HepG2 (cell line): ENCODE data around the gene LEUTX. TPM values are rescaled to one million over a fixed set of nuclear protein-coding genes. Genes with fewer than 3 reads are reported as not detected.

Source experiments
- ATAC-seq: fragments of 200-7000 bp; cut with Tn5 transposase; 3 replicates; pipeline ENCODE4 v1.9.1; 2020; ENCODE audit warnings: mild to moderate bottlenecking, moderate library complexity
- BruUV-seq: library from RNA; stranded (reverse); fragments of 400-500 nt; replicated peaks from 2 replicates; lab custom pipeline; 2021; lab: Mats Ljungman, UMichigan
- CTCF ChIA-PET: fragments of 300-600 bp; formaldehyde crosslinking; extraction: SDS; loops from one replicate; lab custom pipeline; 2021; ENCODE audit warnings: low total read pairs, inconsistent platforms, low intra/inter-chr PET ratio; lab: Yijun Ruan, JAX
- POLR2A ChIA-PET: fragments of 350-600 bp; sonication (Branson Sonifier 250); formaldehyde crosslinking; loops from one replicate; lab custom pipeline; 2020; ENCODE audit warnings: antibody characterized with exemption, inconsistent platforms; lab: Yijun Ruan, JAX
- DNase-seq: peaks from one replicate; pipeline ENCODE4 v3.0.0-alpha.2; 2015; ENCODE audit warnings: low spot score
- FAIRE-seq: peaks from 3 replicates; lab custom pipeline; 2011; peaks lifted over from hg19 to GRCh38; lab: Jason Lieb, UNC
- H2AFZ ChIP-seq: one replicate; pipeline ENCODE4 v1.6.1; 2011; ENCODE audit warnings: low read length, inconsistent platforms
- H3K27ac ChIP-seq: fragments of 300-600 bp; 3 replicates; pipeline ENCODE4 v1.8.0; 2011; ENCODE audit warnings: mixed run types, mild to moderate bottlenecking, mixed read lengths, low read length, inconsistent platforms; ENCODE audit not compliant: insufficient read depth; ENCODE audit errors: extremely low read length
- H3K27me3 ChIP-seq, 2 experiments: fragments of 200-600 bp in 1 of 2; 2 replicates in 1 of 2; 3 replicates in 1 of 2; pipeline versions ENCODE4 v1.6.0 to v1.8.0; 2011; ENCODE audit warnings: low read length in 2 of 2, mild to moderate bottlenecking in 2 of 2, moderate library complexity in 2 of 2, inconsistent platforms in 1 of 2; ENCODE audit not compliant: insufficient read depth in 2 of 2, control insufficient read depth in 1 of 2
- H3K36me3 ChIP-seq, 2 experiments: fragments of 200-600 bp in 1 of 2; replicated peaks in 1 of 2; 2 replicates in 1 of 2; 3 replicates in 1 of 2; pipeline versions ENCODE4 v1.5.1 to v1.8.0; 2011; ENCODE audit warnings: low read length in 2 of 2, inconsistent platforms in 1 of 2; ENCODE audit not compliant: insufficient read depth in 2 of 2, control insufficient read depth in 1 of 2
- H3K4me1 ChIP-seq: 2 replicates; pipeline ENCODE4 v1.5.1; 2012; ENCODE audit warnings: low read length, inconsistent platforms; ENCODE audit not compliant: insufficient read depth
- H3K4me2 ChIP-seq: 2 replicates; pipeline ENCODE4 v1.6.0; 2011; ENCODE audit warnings: low read depth, low read length, inconsistent platforms
- H3K4me3 ChIP-seq, 3 experiments: fragments of 200-600 bp in 1 of 3; sonication (generic), shearing (Covaris generic) in 1 of 3; replicated peaks in 1 of 3; 2 replicates each; pipeline ENCODE4 v1.5.1; 2011 to 2016; ENCODE audit warnings: low read length in 3 of 3, inconsistent platforms in 2 of 3, low read depth in 2 of 3, mild to moderate bottlenecking in 2 of 3, control low read depth in 1 of 3, mixed read lengths in 1 of 3; ENCODE audit not compliant: insufficient read depth in 1 of 3
- H3K79me2 ChIP-seq: one replicate; pipeline ENCODE4 v1.6.1; 2011; ENCODE audit warnings: low read length, inconsistent platforms; ENCODE audit not compliant: insufficient read depth
- H3K9ac ChIP-seq: 2 replicates; pipeline ENCODE4 v1.6.0; 2011; ENCODE audit warnings: mild to moderate bottlenecking, low read depth, low read length, inconsistent platforms; ENCODE audit not compliant: insufficient read depth
- H3K9me3 ChIP-seq: 2 replicates; pipeline ENCODE4 v1.5.1; 2012; ENCODE audit warnings: mild to moderate bottlenecking, low read length
- H4K20me1 ChIP-seq: 2 replicates; pipeline ENCODE4 v1.6.0; 2011; ENCODE audit warnings: inconsistent platforms, mild to moderate bottlenecking, low read length, moderate library complexity; ENCODE audit not compliant: insufficient read depth
- HNRNPLL ChIP-seq: fragments of 200-400 bp; formaldehyde crosslinking; IDR thresholded peaks from 2 replicates; pipeline ENCODE4 v1.6.1; 2017; ENCODE audit warnings: mild to moderate bottlenecking, low read depth, low read length; ENCODE audit not compliant: poor library complexity, severe bottlenecking
- JARID2 ChIP-seq: sonication (generic); formaldehyde crosslinking; IDR thresholded peaks from 2 replicates; pipeline ENCODE4 v1.8.1; 2023; ENCODE audit warnings: missing genetic modification reagents, inconsistent platforms; ENCODE audit not compliant: insufficient replicate concordance
- KDM4B ChIP-seq: sonication (generic); formaldehyde crosslinking; IDR thresholded peaks from 2 replicates; pipeline ENCODE4 v1.4.0; 2020; ENCODE audit warnings: missing genetic modification reagents
- ZBTB34 ChIP-seq: sonication (generic); formaldehyde crosslinking; IDR thresholded peaks from 2 replicates; pipeline ENCODE4 v1.8.0; 2022; ENCODE audit warnings: mild to moderate bottlenecking, missing genetic modification reagents
- ZBTB7A ChIP-seq: sonication (generic); formaldehyde crosslinking; IDR thresholded peaks from 2 replicates; pipeline ENCODE4 v1.8.0; 2022; ENCODE audit warnings: mild to moderate bottlenecking, missing genetic modification reagents
- ZNF547 ChIP-seq: sonication (generic); formaldehyde crosslinking; IDR thresholded peaks from 2 replicates; pipeline ENCODE4 v1.5.1; 2020; ENCODE audit warnings: mild to moderate bottlenecking, missing genetic modification reagents
- ZNF614 ChIP-seq: IDR thresholded peaks from 2 replicates; pipeline ENCODE4 v1.6.1; 2018; ENCODE audit warnings: missing biosample characterization, missing genetic modification reagents, inconsistent platforms, borderline replicate concordance
- WGBS: methylation state at CpG from one replicate; pipeline ENCODE4 v1.1.6; 2017; ENCODE audit warnings: low lambda C conversion rate; 5-methylcytosine and 5-hydroxymethylcytosine counted together
- in situ Hi-C: cut with HindIII; loops from 2 replicates; pipeline ENCODE4 v1.10.0; 2017; ENCODE audit warnings: low pct_unique_long_range_greater_than_20kb; ENCODE audit not compliant: extremely low pct_ligation_motif_present
- intact Hi-C: fragments of 100-400 bp; cut with micrococcal nuclease; formaldehyde crosslinking; loops from one replicate; pipeline ENCODE4 v1.10.0; 2022; ENCODE audit not compliant: unreplicated experiment
- polyA plus RNA-seq, 8 experiments: library from polyadenylated mRNA; depleted of rRNA in 3 of 8; stranded (reverse) in 7 of 8; unstranded in 1 of 8; fragments of >200 nt; fragmentation: Illumina TruSeq in 4 of 8; extraction: Trizol in 4 of 8; gene quantifications; 2 replicates each; pipeline versions ENCODE4 v1.2.1 to v1.2.3, GENCODE V29; 2011 to 2016; ENCODE audit warnings: low read depth in 4 of 8, missing spikeins in 1 of 8, mixed read lengths in 1 of 8; ENCODE audit not compliant: insufficient read depth in 1 of 8
- total RNA-seq, 5 experiments: library from RNA; depleted of rRNA; stranded (reverse); fragments of >200 nt; fragmentation: Illumina TruSeq; extraction: Trizol; gene quantifications; 2 replicates each; pipeline ENCODE4 v1.2.3, GENCODE V29; 2016; ENCODE audit warnings: low read depth in 1 of 5
- TF ChIP-seq, protein P1 (sequence below): sonication (generic); formaldehyde crosslinking; IDR thresholded peaks from 2 replicates; pipeline ENCODE4 v1.4.0; 2020; ENCODE audit warnings: missing genetic modification reagents
- TF ChIP-seq, protein P2 (sequence below): sonication (generic); formaldehyde crosslinking; IDR thresholded peaks from 2 replicates; pipeline ENCODE4 v1.4.0; 2020; ENCODE audit warnings: missing genetic modification reagents

LEUTX gene
- total and polyA plus RNA-seq, 2 of the 13 experiments (the other 11 are each of a cell fraction or from before 2014, with no cell fraction given) = not detected

- no peak for ATAC-seq
- no peak for FAIRE-seq
- BruUV-seq = no TSS peak
- no peak overlapping the region for H3K9ac ChIP-seq
- H3K4me2 ChIP-seq = no peak overlapping the region
- no peak for TF ChIP-seq ZNF547 (CRISPR knock-in tag)
- TF ChIP-seq KDM4B (CRISPR knock-in tag) = no peak
- TF ChIP-seq ZBTB34 (CRISPR knock-in tag) = no peak
- TF ChIP-seq, protein P1, sequence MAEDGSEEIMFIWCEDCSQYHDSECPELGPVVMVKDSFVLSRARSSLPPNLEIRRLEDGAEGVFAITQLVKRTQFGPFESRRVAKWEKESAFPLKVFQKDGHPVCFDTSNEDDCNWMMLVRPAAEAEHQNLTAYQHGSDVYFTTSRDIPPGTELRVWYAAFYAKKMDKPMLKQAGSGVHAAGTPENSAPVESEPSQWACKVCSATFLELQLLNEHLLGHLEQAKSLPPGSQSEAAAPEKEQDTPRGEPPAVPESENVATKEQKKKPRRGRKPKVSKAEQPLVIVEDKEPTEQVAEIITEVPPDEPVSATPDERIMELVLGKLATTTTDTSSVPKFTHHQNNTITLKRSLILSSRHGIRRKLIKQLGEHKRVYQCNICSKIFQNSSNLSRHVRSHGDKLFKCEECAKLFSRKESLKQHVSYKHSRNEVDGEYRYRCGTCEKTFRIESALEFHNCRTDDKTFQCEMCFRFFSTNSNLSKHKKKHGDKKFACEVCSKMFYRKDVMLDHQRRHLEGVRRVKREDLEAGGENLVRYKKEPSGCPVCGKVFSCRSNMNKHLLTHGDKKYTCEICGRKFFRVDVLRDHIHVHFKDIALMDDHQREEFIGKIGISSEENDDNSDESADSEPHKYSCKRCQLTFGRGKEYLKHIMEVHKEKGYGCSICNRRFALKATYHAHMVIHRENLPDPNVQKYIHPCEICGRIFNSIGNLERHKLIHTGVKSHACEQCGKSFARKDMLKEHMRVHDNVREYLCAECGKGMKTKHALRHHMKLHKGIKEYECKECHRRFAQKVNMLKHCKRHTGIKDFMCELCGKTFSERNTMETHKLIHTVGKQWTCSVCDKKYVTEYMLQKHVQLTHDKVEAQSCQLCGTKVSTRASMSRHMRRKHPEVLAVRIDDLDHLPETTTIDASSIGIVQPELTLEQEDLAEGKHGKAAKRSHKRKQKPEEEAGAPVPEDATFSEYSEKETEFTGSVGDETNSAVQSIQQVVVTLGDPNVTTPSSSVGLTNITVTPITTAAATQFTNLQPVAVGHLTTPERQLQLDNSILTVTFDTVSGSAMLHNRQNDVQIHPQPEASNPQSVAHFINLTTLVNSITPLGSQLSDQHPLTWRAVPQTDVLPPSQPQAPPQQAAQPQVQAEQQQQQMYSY (CRISPR knock-in tag) = no peak
- TF ChIP-seq ZNF614 = no peak
- no peak for TF ChIP-seq HNRNPLL
- no peak for TF ChIP-seq JARID2 (CRISPR knock-in tag)
- no peak for TF ChIP-seq ZBTB7A
- TF ChIP-seq, protein P2, sequence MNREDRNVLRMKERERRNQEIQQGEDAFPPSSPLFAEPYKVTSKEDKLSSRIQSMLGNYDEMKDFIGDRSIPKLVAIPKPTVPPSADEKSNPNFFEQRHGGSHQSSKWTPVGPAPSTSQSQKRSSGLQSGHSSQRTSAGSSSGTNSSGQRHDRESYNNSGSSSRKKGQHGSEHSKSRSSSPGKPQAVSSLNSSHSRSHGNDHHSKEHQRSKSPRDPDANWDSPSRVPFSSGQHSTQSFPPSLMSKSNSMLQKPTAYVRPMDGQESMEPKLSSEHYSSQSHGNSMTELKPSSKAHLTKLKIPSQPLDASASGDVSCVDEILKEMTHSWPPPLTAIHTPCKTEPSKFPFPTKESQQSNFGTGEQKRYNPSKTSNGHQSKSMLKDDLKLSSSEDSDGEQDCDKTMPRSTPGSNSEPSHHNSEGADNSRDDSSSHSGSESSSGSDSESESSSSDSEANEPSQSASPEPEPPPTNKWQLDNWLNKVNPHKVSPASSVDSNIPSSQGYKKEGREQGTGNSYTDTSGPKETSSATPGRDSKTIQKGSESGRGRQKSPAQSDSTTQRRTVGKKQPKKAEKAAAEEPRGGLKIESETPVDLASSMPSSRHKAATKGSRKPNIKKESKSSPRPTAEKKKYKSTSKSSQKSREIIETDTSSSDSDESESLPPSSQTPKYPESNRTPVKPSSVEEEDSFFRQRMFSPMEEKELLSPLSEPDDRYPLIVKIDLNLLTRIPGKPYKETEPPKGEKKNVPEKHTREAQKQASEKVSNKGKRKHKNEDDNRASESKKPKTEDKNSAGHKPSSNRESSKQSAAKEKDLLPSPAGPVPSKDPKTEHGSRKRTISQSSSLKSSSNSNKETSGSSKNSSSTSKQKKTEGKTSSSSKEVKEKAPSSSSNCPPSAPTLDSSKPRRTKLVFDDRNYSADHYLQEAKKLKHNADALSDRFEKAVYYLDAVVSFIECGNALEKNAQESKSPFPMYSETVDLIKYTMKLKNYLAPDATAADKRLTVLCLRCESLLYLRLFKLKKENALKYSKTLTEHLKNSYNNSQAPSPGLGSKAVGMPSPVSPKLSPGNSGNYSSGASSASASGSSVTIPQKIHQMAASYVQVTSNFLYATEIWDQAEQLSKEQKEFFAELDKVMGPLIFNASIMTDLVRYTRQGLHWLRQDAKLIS (CRISPR knock-in tag) = no peak
- TF ChIP-seq, all 625 proteins: peak for 0
- WGBS = 19% methylated on average over 2 of the region's 2 CpGs
- CTCF ChIA-PET = no interaction called here
- Histone ChIP-seq H4K20me1 (no peaks in the 10 kb centered on the region), H3K27ac (no peak overlapping the region), H3K4me1 (no peaks in the 10 kb centered on the region), H3K36me3 (no peaks in the 10 kb centered on the region), H3K27me3 (peaks cover 3 to 9% of the 10 kb centered on the region in 2 experiments; a peak in 1 of 5 replicates), H3K79me2 (no peaks in the 10 kb centered on the region), H2AFZ (no peak overlapping the region), H3K4me3 (no peak overlapping the region), H3K9me3 (no peaks in the 10 kb centered on the region)
- no peak for DNase-seq
- in situ Hi-C loops (no loop called here), intact Hi-C loops (no loop called here)
- POLR2A ChIA-PET = no interaction called here
These were observed 44.8 kb upstream of the LEUTX start for GRCh38 chr19:39733841-39734240.
